HG02884 (cell line): Measurements from ENCODE around the gene CSPG4.
"Not testable (repeated sequence)": the region's sequence is repeated elsewhere in the genome, so short reads cannot be mapped to it uniquely, and the experiment has no call there.

ENCODE experiments used
- ATAC-seq: cut with Tn5 transposase; IDR thresholded peaks from one replicate; pipeline ENCODE4 v1.9.1; 2021; ENCODE audit warnings: mild to moderate bottlenecking, moderate library complexity; ENCODE audit not compliant: unreplicated experiment

The CSPG4 gene

DNA sequence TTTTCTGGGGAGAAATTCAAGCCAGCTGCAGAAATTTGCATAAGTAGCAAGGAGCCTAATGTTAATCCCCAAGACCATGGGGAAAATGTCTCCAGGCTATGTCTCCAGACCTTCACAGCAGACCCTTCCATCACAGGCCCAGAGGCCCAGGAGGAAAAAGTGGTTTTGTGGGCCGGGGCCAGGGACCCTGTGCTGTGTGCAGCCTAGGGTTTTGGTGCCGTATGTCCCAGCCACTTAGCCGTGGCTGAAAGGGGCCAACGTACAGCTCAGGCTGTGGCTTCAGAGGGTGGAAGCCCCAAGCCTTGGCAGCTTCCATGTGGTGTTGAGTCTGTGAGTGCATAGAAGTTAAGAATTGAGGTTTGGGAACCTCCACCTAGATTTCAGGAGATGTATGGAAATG is 29.7 kb upstream of the CSPG4 start:
- ATAC-seq: not testable (repeated sequence)

DNA sequence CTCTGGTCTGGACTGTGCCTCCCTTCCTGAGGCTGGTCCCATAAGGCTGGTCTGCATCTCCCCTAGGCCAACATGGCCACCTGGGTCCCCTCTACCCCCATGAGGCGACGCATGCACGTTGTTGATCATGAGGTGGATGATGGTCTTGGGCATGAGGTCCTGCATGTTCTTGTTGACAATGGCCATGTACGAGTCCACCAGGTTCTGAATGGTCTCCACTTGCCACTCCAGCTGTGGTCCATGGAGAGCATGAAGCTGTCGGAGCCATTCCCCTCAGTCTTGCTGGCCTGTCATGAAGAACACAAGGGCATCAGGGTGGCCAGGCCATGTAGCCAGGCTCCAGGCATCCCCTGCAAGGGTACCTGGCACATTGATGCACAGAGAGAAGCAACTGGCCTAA is 27.1 kb upstream of the CSPG4 start:
- no peak for ATAC-seq

DNA sequence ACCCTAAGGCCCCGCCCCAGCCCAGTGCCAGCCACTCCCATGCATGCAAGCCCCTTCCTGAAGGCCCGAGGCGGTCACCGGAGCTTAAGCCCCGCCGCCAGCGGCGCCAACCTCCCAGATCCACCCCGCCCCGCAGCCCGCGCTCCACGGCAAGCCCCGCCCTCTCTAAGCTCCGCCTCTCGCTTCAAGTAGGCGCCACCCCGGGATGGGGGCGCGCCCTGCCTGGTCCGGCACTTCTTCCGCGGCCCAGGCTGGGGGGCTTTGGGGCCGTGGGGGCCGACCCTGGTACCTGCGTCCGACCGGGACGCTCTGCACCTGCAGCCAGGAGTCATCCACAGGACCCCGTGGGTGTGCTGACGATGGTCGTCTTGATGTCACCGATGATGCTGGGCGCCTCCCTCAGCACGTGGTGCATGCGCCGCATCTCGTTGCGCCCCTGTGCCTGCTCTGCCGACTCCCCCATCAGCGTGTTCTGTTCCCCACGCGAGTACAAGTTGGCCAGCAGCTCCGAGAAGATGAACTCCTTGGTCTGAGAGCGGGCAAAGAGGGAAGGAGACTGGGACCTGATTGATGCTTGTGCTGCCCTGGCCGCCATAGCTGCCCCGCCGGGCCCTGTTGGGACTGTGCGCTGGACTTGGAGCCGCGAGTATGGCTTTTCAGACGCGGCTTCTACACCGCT is 26.1 kb upstream of the CSPG4 start:
- ATAC-seq: peak; percentile 90

DNA sequence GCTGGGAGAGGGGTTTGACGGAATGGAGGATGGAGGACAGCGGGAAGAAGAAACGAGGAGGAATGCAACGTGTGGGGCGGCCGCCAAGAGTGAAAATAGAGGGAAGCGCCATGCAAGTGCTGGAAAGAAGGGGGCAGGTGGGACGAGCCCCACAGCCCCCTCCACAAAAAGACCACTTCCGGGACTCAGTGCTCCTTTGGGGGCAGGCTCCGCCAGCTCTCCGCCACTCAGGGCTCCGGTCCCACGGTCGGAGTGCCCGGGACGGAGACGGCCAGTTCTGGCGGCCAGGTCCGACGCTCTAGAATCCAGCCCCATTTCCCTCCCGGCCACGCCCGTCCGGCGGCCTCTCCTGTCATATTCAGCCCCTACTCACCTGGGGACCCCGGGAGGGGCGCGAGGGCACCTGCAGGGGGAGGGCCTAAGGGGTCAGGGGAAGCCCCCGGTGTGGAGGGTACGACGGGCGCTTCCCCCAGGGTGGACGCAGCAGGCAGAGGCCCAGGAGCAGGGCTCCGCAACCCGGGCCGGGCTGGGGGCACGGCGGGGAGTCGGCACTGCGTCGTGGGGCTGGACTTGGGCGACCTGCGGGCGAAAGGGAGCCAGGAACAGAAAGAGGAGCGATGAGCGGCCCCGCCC is 25.5 kb upstream of the CSPG4 start:
- ATAC-seq: no peak

DNA sequence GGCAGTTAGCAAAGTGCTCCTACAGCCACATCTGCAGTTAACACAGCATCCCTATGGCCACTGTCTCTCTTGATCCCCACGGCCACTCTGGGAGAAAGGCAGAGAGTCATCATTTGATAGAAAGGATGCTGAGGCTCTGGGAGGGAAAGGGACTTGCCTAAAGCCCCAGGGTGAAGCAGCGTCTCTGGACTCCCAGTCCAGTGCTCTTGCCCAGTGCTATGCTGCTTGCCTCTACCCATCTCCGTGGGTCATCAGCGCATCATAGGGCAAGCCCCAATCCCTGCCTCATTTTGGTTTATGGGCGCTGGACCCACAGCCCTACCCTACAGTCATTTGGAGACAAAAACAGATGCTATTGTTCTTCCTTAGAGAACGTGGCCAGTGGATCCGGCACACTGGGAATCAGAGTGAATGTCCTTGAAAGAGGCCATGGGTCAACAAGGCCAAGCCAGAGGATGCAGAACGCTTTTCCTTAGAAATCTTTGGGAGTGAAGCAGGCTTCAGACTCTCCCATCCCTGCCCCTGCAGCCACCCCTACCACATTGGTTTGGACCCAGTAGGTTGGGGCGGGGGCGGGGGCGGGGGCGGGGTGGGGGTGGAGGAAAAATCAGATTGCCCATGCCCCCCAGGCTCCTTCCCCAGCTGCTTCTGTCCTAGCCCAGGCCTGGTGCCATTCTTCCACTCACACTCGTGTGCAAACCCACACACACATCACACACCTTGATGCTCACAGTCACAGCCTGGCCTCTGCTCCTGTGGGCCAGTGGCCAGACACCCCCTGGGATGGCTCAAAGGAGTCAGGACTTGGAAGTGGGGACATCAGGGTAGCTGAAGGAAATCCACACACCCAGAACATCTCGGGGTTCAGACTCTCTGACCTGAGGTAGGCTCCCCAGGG is 24.7 kb upstream of the CSPG4 start:
- ATAC-seq: not testable (repeated sequence)

DNA sequence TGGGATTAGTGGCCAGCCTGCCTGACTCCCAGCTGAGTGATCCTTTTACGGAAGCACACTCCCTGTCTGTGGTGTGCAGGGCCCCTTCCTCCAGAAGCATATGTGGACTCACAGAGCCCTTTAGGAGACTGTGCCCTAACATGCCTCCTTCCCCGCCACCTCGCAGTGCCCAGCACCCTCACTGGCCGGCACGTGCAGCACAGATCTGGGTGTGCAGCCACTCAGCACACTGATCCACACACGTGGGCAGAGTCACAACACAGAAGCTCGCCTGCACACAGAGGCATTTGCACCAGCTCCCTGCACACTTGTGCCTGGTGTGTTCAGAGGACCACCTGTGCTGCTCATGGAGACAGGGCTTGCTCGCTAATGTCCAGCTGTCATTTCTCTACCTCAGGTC is 23.6 kb upstream of the CSPG4 start:
- ATAC-seq: no peak

DNA sequence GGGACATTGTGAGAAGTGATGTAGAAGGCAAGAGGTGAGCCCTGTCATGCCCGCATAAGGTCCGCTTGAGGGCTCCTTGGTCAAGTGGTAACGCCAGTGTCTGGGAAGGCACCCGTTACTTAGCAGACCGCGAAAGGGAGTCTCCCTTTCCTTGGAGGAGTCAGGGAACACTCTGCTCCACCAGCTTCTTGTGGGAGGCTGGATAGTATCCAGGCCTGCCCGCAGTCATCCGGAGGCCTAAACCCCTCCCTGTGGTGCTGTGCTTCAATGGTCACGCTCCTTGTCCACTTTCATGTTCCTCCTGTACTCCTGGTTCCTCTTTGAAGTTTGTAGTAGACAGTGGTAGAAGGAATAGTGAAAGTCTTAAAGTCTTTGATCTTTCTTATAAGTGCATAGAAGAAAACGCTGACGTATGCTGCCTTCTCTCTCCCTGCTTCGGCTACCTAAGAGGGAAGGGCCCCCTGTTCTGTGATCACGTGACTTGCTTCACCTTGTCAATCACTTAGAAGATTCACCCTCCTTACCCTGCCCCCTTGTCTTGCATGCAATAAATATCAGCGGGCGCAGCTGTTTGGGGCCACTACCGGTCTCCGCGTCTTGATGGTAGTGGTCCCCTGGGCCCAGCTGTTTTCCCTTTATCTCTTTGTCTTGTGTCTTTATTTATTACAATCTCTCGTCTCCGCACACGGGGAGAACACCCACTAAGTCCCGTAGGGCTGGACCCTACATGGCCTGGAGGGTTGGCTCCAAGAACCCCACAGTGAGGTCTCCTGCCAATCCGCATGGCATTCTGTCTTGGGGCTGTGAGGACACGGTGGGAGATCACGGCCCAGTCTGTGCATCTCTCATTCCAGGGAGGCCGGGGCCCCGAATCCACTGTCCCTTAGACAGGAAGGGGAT is 22.5 kb upstream of the CSPG4 start:
- ATAC-seq: not testable (repeated sequence)

DNA sequence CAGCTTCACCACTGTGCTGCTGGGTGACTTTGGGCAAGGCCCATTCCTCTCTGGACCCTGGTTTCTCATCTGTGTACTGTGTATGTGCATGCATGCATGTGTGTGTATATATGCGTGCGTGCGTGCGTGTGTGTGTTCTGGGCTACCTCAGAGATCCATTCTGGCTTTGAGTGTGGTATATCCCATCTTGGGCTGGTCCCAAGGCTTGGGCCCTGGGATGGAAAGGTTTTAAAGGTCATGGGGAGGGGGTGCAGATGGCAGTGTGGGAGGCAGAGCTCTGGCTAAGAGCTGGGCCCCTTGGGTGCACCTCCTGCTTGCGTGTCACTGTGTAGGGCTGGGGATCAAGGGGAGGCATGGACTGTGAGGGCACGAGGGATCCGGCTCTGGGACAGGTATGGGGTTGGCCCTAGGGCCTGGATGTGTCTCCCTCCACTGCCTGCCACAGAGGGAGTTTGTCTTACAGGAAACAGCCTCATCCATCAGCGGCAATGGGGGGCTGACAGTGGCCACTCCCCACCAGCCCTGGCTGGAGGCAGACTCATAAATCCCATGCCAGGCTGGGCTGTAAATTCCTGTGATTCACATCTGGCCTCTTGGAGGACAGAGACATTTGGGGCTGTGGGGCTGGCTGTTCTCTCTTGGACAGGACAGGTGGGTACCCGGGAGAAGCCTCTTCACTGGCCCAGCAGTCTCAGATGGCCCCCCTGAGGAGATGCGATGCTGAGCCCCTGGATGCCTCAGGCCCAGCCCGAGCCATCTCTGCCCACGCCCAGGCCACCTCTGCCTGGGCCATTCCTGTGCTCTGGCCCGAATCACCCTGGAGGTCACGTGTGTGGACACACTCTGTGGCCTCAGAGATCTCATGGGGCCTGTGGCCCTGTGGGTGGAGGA is 21.4 kb upstream of the CSPG4 start:
- ATAC-seq: no peak

DNA sequence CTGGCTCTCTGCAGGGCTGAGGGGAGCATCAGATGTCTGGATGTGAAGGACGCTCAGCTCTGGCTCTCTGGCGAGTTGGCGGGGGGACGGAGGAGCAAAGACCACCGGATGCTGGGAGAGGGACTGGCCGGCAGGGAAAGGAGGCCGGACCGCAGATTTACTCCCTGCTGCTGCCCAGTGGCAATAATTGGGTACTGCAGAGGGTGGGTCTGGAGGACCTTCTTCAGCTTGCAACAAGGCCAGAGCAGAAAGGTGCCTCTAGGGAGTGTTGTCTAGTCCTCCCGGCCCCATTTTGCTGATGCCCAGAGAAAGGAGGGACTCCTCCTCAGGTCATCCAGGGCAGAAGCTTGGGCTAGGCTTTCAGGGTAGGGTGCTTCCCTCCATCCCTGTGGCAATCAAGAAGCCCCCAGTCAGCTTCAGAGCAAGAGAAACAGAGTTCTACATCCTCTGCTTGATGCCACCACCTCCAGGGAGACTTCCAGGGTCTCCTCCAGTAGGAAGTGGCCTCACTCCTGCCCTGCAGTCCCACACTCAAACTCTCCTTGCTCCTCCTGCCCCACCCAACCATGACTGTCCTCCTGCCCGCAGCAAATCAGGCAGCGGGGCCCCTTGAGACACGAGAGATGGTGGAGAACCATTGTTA is 20.3 kb upstream of the CSPG4 start:
- no peak for ATAC-seq

DNA sequence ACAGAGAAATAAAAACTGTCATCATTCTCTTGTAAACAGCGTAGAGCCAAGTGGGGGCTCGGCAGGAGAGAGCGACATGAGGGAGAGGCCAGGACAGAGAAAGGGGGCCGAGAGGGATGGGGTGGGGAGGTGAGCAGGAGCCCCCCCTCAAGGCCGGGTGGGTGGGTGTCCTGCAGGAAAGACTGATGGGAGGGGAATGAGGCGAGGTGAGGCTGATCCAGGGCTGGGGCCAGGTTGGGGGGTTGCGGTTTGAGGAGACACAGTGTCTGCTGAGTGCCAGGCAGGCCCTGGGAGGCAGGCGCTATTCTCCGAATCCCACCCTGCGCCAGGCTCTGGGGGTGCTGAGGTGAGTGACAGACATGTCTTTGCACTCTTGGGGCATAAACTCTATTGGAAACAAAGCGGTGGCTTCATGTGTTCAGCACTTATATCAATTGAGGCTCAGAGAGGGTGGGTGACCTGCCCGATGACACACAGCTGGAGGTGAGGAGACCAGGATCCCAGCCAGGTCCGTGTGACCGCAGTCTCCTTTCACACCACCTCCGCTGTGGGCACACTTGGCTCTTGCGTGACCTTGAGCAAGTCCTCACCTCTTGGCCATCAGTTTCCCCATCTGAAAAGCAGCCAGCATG is 19.6 kb upstream of the CSPG4 start:
- no peak for ATAC-seq

DNA sequence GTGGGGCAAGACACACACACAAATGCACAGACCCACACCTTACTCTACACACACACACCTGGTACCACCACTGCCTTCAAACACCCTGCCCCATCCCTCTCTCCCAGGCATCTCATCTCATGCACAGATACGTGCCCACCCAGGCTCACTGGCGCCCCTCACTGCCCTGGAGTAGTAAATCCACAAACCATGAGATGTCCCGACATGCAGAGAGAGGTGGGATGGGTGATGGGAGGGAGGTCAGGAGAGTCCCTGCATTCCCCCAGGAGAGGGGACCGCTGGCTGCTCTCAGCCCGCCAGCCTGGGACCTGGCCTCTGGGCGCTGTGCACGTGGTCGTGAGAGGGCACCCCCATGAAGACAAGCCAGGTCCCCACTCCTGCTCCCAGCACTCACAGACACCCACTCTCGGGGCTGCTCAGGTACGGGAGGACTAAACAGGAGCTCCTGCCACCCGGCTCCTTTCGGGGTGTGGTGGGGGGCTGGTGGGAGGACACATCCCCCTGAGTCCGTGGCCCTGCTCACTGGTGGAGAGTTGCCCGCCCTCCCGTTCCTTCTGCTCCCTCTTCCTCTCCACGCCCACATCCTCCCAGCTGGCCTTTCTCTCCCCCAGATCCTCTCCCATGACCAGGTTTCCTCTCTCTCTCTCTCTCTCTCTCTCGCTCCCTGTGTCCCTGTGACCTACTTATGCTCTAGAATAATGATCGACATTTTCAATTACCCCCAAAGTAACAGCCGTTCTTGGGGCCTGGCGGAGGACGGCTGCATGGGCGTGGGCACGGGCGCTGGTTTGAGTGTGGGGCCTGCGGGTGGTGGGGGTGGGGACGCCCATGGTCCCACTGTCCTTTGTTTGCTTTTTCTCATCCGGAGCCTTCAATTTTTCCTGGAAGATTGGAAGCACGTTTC is 18.9 kb upstream of the CSPG4 start:
- ATAC-seq: no peak

DNA sequence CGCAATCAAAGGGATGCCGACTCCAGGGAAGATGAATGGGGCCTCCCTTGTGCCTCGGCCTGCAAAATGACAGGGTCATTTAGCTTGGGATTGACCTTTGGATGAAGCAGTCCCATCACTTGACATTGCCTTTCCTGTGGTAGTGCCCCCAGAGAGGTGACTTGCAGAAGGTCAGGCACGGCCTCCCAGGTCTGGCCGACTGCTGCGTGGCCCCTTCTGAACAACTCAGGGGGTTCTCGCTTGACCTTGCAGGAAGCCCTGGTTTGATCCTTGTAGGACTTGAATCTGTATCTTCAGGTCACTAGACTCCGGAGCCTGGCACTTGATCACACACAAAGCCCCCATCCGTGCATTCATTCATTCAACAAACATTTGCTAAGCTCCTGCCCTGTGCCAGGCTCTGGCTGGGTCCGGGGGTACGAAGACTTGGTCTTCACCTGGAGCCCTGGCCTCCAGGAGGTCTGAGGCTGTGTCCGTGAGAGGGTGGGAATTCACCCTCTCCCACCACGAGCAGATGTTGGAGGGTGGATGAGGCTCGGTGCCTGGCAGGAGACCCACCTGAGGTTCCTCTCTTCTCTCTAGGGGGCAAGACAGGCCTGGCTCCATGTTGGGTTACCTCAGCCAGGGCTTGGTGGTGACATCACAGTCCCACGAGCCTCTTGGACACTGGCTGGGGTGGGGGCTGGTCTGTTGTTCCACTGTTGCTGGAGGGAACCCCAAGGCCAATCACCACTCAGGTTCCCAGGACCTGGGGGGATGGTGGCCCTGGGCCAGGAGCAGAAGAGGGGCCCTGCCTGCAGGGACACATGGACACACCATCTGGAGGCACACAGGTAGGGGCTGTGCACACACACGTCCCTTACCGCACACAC is 18.0 kb upstream of the CSPG4 start:
- ATAC-seq: not testable (repeated sequence)

DNA sequence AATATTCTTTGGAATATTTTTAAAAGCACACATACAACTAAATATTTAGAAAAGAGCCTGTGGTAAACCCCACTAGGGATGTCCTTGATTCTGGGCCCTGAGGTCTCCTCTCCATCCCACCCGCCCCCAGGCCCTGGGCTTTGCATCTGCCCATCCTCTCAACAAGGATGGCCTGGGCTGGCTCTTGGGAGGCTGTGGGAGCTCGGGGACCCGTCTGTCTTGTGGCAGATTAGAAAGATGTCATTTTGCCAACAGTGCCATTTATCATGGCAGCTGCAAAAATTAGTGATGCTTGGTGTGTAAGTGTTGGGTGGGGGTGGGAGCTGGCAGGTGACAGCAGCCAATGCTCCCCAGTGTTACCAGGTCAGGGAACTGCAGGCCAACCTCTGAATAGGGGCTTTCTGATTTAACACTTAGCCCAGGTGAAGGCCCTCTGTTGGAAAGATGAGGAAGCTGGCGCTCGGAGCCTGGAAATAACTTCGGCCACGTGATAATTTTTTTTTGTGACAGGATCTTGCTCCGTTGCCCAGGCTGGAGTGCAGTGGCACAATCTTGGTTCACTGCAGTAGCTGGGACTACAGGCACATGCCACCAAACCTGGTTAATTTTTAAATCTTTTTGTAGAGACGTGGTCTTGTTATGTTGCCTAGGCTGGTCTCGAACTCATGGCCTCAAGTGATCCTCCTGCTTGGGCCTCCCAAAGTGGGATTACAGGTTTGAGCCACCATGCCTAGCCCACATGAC is 16.9 kb upstream of the CSPG4 start:
- ATAC-seq: no peak

DNA sequence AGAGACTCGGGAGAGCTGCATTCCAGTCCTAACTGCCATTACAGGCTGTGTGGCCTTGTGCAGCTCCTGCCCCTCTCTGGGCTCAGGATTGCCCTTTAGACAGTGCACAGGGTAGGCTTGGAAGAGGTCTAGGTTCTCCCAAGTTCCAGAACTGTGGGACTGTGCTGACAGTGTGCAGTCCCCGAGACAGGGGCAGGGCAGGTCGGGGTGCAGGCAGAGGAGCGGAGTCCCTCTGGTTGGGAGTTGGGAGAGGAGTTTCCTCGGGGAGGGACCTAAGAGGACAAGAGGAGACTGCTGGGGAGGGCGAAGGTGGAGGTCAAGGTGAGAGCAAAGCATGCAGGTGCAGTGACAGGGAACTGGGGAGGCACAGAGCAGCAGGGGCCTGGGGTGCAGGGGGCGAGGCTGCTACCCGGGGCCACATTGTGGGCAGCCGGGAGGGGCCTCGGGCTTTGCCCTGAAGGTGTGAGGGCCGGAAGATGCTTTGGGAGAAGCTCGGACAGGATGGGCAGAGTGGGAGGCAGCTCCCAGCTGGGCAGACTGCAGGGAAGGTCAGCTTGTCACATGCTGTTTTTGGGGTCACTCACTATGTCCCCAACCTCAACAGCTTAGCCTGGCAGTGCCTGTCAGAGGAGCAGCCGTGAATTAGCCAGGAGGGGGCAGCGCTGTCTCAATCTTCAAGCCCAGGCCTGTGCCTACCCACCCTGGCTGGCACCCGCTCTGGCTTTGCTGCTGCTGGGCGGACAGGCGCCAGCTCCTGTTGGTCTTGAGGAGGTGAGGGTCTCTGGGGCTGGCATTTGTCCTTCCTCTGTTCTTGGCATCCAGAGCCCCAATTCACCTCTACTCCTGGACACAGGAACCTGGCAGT is 15.4 kb upstream of the CSPG4 start:
- ATAC-seq: no peak

DNA sequence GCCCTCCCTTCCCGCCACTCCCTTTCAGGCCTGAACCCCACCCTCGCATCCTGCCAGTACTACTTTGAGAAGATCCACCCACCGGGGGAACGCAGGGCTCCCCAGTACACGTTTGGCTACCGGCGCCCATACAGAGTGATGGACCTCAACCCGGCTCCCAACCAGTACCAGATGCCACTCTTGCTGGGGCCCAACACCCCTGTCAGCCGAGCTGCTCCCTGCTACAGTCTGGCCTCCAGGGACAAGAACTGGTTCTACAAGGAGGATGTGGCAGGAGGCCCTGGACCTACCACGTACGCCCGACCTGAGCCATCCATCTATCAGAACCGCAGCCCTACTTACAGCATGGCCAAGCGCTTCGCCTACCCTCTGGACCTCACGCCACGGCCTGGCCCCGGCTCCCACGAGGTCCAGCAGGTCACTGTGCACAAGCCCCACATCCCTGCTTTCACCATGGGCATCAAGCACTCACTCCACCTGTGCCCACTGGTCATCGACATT is 14.4 kb upstream of the CSPG4 start:
- no peak for ATAC-seq
